SK-N-SH treated with all-trans-retinoic acid at 6 μM for 48 hours (cell line): ENCODE measurements around the gene MED16.
"Not testable (repeated sequence)": the region's sequence is repeated elsewhere in the genome, so short reads cannot be mapped to it uniquely, and the experiment has no call there.

Experiments
- ESRRG ChIP-seq: fragments of 250-450 bp; sonication (Bioruptor Pico); IDR thresholded peaks from 2 replicates; pipeline ENCODE4 v1.6.1; 2021; ENCODE audit warnings: mild to moderate bottlenecking
- RARB ChIP-seq: fragments of 250-450 bp; sonication (Bioruptor Pico); IDR thresholded peaks from 2 replicates; pipeline ENCODE4 v1.8.0; 2021; ENCODE audit warnings: mild to moderate bottlenecking, moderate library complexity
- TCF4 ChIP-seq: fragments of 250-450 bp; sonication (Bioruptor Pico); IDR thresholded peaks from 2 replicates; pipeline ENCODE4 v1.8.0; 2021; ENCODE audit warnings: mild to moderate bottlenecking, moderate library complexity, borderline replicate concordance
- ZFP3 ChIP-seq: fragments of 250-450 bp; sonication (Bioruptor Pico); IDR thresholded peaks from 2 replicates; pipeline ENCODE4 v1.5.0; 2020; ENCODE audit warnings: mild to moderate bottlenecking, moderate library complexity
- ZFP30 ChIP-seq: fragments of 450-650 bp; formaldehyde crosslinking; IDR thresholded peaks from 2 replicates; pipeline ENCODE4 v1.5.0; 2022; ENCODE audit warnings: mild to moderate bottlenecking, moderate library complexity
- ZNF565 ChIP-seq: fragments of 450-650 bp; formaldehyde crosslinking; conservative IDR thresholded peaks from 2 replicates; pipeline ENCODE4 v1.5.0; 2020; ENCODE audit warnings: low read depth, mild to moderate bottlenecking, moderate library complexity
- TF ChIP-seq, protein P1 (sequence below): fragments of 250-450 bp; sonication (Bioruptor Pico); IDR thresholded peaks from 2 replicates; pipeline ENCODE4 v1.5.0; 2020; ENCODE audit warnings: mild to moderate bottlenecking, moderate library complexity
- TF ChIP-seq, protein P2 (sequence below): fragments of 250-450 bp; sonication (Bioruptor Pico); IDR thresholded peaks from 2 replicates; pipeline ENCODE4 v1.8.0; 2021; ENCODE audit warnings: low read depth, mild to moderate bottlenecking, moderate library complexity, borderline replicate concordance

DNA sequence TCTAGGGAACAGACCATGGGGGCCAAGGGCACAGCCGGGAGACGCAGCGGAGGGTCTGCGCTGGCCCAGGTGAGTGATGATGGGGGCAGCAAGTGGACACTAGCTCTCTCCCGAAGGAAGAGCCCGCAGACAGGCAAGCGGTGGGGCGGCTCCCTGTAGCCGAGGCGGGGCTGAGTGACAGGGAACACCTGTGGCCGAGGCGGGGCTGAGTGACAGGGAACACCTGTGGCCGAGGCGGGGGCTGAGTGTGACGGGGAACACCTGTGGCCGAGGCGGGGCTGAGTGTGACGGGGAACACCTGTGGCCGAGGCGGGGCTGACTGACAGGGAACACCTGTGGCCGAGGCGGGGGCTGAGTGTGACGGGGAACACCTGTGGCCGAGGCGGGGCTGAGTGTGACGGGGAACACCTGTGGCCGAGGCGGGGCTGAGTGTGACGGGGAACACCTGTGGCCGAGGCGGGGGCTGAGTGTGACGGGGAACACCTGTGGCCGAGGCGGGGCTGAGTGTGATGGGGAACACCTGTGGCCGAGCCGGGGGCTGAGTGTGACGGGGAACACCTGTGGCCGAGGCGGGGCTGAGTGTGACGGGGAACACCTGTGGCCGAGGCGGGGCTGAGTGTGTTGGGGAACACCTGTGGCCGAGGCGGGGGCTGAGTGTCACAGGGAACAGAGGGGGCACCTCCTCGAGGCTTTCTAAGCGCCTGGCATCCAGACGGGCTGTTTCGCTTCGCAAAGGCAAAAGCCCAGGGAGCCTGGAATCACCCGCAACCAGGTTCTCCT, 1.4 kb downstream of the MED16 start:
- not testable (repeated sequence) for TF ChIP-seq RARB (CRISPR knock-in tag); ESRRG (CRISPR knock-in tag); ZFP30 (CRISPR knock-in tag); ZFP3 (CRISPR knock-in tag); TCF4; ZNF565 (CRISPR knock-in tag)
- TF ChIP-seq, protein P1, sequence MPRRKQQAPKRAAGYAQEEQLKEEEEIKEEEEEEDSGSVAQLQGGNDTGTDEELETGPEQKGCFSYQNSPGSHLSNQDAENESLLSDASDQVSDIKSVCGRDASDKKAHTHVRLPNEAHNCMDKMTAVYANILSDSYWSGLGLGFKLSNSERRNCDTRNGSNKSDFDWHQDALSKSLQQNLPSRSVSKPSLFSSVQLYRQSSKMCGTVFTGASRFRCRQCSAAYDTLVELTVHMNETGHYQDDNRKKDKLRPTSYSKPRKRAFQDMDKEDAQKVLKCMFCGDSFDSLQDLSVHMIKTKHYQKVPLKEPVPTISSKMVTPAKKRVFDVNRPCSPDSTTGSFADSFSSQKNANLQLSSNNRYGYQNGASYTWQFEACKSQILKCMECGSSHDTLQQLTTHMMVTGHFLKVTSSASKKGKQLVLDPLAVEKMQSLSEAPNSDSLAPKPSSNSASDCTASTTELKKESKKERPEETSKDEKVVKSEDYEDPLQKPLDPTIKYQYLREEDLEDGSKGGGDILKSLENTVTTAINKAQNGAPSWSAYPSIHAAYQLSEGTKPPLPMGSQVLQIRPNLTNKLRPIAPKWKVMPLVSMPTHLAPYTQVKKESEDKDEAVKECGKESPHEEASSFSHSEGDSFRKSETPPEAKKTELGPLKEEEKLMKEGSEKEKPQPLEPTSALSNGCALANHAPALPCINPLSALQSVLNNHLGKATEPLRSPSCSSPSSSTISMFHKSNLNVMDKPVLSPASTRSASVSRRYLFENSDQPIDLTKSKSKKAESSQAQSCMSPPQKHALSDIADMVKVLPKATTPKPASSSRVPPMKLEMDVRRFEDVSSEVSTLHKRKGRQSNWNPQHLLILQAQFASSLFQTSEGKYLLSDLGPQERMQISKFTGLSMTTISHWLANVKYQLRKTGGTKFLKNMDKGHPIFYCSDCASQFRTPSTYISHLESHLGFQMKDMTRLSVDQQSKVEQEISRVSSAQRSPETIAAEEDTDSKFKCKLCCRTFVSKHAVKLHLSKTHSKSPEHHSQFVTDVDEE (CRISPR knock-in tag) = not testable (repeated sequence)
- TF ChIP-seq, protein P2, sequence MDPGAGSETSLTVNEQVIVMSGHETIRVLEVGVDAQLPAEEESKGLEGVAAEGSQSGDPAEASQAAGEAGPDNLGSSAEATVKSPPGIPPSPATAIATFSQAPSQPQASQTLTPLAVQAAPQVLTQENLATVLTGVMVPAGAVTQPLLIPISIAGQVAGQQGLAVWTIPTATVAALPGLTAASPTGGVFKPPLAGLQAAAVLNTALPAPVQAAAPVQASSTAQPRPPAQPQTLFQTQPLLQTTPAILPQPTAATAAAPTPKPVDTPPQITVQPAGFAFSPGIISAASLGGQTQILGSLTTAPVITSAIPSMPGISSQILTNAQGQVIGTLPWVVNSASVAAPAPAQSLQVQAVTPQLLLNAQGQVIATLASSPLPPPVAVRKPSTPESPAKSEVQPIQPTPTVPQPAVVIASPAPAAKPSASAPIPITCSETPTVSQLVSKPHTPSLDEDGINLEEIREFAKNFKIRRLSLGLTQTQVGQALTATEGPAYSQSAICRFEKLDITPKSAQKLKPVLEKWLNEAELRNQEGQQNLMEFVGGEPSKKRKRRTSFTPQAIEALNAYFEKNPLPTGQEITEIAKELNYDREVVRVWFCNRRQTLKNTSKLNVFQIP (CRISPR knock-in tag) = not testable (repeated sequence)
